T-helper 17 cell (primary cell): ENCODE results near the gene BAD. TPM values are rescaled to one million over a fixed set of nuclear protein-coding genes. Genes with fewer than 3 reads are reported as not detected.
"Not testable (repeated sequence)": the region's sequence is repeated elsewhere in the genome, so short reads cannot be mapped to it uniquely, and the experiment has no call there.

Experiments
- ATAC-seq: fragments of 150-1000 bp; cut with Tn5 transposase; 2 replicates; pipeline ENCODE4 v1.10.0; 2021; ENCODE audit warnings: mild to moderate bottlenecking, moderate library complexity
- DNase-seq, 3 donors: peaks; one replicate each; pipeline versions ENCODE4 v3.0.0 to v3.0.0-alpha.2; 2020 to 2021
- H3K9me3 ChIP-seq: one replicate; pipeline ENCODE4 v1.7.0; 2013; ENCODE audit warnings: low read length, mild to moderate bottlenecking; ENCODE audit not compliant: control insufficient read depth, poor library complexity, severe bottlenecking
- H3K27ac Mint-ChIP-seq: one replicate; pipeline ENCODE4 v1.8.0; 2022; ENCODE audit warnings: mild to moderate bottlenecking, moderate library complexity, mixed read lengths
- H3K27me3 Mint-ChIP-seq: one replicate; pipeline ENCODE4 v1.8.0; 2022; ENCODE audit warnings: mixed read lengths
- H3K36me3 Mint-ChIP-seq: one replicate; pipeline ENCODE4 v1.8.0; 2022; ENCODE audit warnings: low read depth, mixed read lengths
- H3K4me1 Mint-ChIP-seq: one replicate; pipeline ENCODE4 v1.8.0; 2022; ENCODE audit warnings: mild to moderate bottlenecking, mixed read lengths
- H3K4me3 Mint-ChIP-seq: one replicate; pipeline ENCODE4 v1.8.0; 2022; ENCODE audit warnings: mild to moderate bottlenecking, moderate library complexity, mixed read lengths
- total RNA-seq, 4 donors: library from RNA in 2 of 4; stranded (reverse) in 2 of 4; gene quantifications; one replicate each; pipeline ENCODE4 v1.2.3 and lab custom pipeline; 2022 to 2026

The BAD gene
- total RNA-seq, 2 donors from 2014 or later, result 46.3 to 47.0 TPM

- DNase-seq (no peak), ATAC-seq (no peak)
- Mint-ChIP-seq H3K36me3 (peaks cover 6% of the 10 kb centered on the region), H3K4me1 (peaks cover 29% of the 10 kb centered on the region), H3K27ac (no peak overlapping the region), H3K4me3 (no peak overlapping the region), H3K27me3 (no peaks in the 10 kb centered on the region)
- no peaks in the 10 kb centered on the region for H3K9me3 ChIP-seq
Observed at GRCh38 chr11:64320556-64320955, 36.1 kb upstream of the BAD start.

DNA sequence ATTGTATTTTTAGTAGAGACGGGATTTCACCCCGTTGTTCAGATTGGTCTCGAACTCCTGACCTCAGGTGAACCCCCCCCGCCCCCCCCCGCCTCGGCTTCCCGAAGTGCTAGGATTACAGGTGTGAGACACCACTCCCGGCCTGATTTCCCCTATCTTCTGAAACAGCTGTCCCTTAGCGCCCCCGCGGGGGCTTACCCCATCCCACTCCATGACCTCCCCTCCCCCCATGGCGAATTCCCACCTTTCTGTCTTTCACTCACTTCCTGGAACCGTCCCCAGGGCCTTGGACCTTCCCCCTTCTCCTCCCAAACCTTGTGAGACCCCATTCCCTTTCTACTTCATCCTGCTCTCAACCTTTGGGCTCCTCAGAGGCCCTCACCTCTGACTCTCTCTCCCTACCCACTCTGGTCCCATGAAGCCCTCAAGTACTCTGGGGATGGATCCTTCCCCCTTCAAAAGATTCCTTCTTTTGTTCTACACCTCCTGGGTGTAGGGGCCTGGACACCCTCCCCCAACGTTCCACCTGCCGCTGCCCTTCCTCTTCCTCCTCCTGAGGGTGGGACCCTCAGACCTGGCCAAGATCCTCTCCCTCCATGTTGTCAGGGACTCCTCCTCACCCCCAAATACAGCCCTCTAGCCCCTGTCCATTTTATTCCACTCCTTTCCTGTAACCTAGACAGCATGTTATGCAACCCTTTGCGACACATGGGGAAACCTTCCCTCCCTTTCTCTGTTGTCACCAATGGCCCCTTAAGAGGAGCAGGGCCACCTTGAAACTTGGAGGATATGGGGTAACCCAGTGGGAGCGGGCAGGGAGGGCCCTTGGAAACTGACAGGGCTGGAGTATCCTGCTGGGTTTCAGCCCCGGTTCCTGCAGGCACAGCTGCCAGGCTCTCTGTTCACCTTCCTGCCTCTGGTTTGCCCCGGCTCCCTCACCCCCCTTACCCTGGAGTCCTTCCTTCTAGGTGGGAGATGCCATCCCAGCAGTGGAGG, 34.6 kb upstream of the BAD start:
- no peaks in the 10 kb centered on the region for H3K27me3 Mint-ChIP-seq
- no peak for DNase-seq
- peak overlapping the region; percentile 98 for H3K27ac Mint-ChIP-seq
- H3K36me3 Mint-ChIP-seq, result peaks cover 6% of the 10 kb centered on the region
- H3K4me1 Mint-ChIP-seq, result peaks cover 29% of the 10 kb centered on the region
- H3K4me3 Mint-ChIP-seq, result peak overlapping the region; percentile 96
- no peaks in the 10 kb centered on the region for H3K9me3 ChIP-seq
- no peak for ATAC-seq

- Mint-ChIP-seq H3K36me3 (peaks cover 6% of the 10 kb centered on the region), H3K4me3 (peak within 1 kb of the TSS; percentile 96), H3K27me3 (no peaks in the 10 kb centered on the region), H3K27ac (peak within 1 kb of the TSS; percentile 98), H3K4me1 (peaks cover 30% of the 10 kb centered on the region)
- DNase-seq, result peak; percentile 92 to 95 (median 94)
- ATAC-seq, result peak; percentile 79
- no peaks in the 10 kb centered on the region for H3K9me3 ChIP-seq
Observed at GRCh38 chr11:64317961-64318765, 33.7 kb upstream of the BAD start, which contains the start of gene PRDX5. TSS of gene PRDX5 (plus strand) at chr11:64318121. CDS start at chr11:64318216, 95 bp downstream.

DNA sequence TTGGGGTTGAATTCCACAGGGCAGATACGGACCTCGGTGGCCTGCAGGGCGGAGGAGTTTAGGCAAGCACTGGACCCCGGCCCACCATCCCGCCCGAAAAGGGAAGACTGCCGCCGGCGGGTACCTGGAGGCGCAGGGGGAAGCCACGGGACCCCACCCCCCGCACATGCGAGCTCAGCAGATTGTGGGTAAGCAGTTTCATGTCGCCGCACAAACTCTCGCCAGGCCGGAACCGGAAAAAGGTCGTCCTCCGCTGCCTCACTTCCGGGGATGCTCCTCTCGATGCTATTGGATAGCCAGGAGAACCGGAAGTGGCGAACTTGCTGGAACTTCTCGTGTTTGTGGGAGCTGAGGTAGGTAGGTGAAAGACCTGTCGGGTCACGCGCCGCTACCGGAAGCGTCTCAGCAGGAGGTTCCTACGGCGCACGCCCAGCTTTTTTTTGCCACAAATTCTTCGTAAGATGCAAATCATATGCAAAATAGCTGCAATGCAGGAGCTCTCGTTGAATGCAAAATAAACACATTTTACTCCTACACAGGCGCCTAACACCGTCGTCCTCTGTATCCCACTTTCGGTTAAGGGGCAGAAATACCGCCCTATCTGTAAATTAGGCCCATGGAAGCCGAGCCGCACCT, 33.0 kb upstream of the BAD start, which contains the start of gene TRMT112:
TSS of gene TRMT112 (minus strand) at position 235 of the 636 bp plus-strand sequence. CDS start at position 202, 33 bp downstream.
- Mint-ChIP-seq H3K27me3 (no peaks in the 10 kb centered on the region), H3K4me1 (peaks cover 37% of the 10 kb centered on the region), H3K4me3 (peak within 1 kb of the TSS; percentile 96), H3K27ac (peak within 1 kb of the TSS; percentile 98), H3K36me3 (peaks cover 6% of the 10 kb centered on the region)
- DNase-seq (peak; percentile 86 to 90 (median 88)), ATAC-seq (peak; percentile 83)
- no peaks in the 10 kb centered on the region for H3K9me3 ChIP-seq

GRCh38 chr11:64316672-64317324, 32.3 kb upstream of the BAD start:
- H3K9me3 ChIP-seq, result no peaks in the 10 kb centered on the region
- no peaks in the 10 kb centered on the region for H3K27me3 Mint-ChIP-seq
- peak overlapping the region; percentile 96 for H3K4me3 Mint-ChIP-seq
- peak overlapping the region; percentile 98 for H3K27ac Mint-ChIP-seq
- peaks cover 38% of the 10 kb centered on the region for H3K4me1 Mint-ChIP-seq
- peaks cover 6% of the 10 kb centered on the region for H3K36me3 Mint-ChIP-seq
- ATAC-seq (peak; percentile 10), DNase-seq (peak in 1 of 3 donors; percentile 42)

DNA sequence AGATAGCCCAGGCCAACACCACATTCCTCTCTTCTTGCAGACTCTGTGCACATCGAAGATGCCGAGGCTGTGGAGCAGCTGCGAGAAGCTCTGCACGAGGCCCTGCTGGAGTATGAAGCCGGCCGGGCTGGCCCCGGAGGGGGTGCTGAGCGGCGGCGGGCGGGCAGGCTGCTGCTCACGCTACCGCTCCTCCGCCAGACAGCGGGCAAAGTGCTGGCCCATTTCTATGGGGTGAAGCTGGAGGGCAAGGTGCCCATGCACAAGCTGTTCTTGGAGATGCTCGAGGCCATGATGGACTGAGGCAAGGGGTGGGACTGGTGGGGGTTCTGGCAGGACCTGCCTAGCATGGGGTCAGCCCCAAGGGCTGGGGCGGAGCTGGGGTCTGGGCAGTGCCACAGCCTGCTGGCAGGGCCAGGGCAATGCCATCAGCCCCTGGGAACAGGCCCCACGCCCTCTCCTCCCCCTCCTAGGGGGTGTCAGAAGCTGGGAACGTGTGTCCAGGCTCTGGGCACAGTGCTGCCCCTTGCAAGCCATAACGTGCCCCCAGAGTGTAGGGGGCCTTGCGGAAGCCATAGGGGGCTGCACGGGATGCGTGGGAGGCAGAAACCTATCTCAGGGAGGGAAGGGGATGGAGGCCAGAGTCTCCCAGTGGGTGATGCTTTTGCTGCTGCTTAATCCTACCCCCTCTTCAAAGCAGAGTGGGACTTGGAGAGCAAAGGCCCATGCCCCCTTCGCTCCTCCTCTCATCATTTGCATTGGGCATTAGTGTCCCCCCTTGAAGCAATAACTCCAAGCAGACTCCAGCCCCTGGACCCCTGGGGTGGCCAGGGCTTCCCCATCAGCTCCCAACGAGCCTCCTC, 31.4 kb upstream of the BAD start:
- Mint-ChIP-seq H3K4me3 (peak overlapping the region; percentile 96), H3K4me1 (peaks cover 35% of the 10 kb centered on the region), H3K27ac (peak overlapping the region; percentile 98)
- not testable (repeated sequence) for H3K36me3 Mint-ChIP-seq, H3K9me3 ChIP-seq, ATAC-seq, DNase-seq, H3K27me3 Mint-ChIP-seq

DNA sequence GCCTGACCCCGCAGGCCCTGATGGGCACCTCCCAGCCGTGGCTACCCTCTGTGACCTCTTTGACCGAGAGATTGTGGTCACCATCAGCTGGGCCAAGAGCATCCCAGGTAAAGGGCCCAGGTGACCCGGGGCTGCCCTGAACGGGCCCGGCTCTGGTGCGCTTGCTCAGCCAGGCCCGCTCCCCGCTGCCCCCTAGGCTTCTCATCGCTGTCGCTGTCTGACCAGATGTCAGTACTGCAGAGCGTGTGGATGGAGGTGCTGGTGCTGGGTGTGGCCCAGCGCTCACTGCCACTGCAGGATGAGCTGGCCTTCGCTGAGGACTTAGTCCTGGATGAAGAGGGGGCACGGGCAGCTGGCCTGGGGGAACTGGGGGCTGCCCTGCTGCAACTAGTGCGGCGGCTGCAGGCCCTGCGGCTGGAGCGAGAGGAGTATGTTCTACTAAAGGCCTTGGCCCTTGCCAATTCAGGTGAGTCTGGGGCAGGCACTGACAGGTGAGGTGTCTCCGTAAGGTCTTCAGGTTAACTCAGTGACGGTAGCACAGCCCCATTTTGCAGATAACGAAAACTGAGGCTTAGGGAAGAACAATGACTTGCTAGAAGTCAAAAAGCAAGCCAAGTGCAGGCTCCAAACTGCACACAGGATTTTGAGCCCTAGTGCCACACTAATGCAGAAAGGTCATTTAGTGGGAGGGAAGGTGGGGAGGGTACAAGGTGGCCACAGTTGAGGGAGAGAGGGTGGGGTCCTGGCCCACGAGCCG, 30.5 kb upstream of the BAD start:
- Mint-ChIP-seq H3K36me3 (no peaks in the 10 kb centered on the region), H3K4me1 (peaks cover 34% of the 10 kb centered on the region), H3K27ac (peak overlapping the region; percentile 77), H3K4me3 (no peak overlapping the region), H3K27me3 (no peaks in the 10 kb centered on the region)
- H3K9me3 ChIP-seq, result no peaks in the 10 kb centered on the region
- ATAC-seq (no peak), DNase-seq (no peak)

DNA sequence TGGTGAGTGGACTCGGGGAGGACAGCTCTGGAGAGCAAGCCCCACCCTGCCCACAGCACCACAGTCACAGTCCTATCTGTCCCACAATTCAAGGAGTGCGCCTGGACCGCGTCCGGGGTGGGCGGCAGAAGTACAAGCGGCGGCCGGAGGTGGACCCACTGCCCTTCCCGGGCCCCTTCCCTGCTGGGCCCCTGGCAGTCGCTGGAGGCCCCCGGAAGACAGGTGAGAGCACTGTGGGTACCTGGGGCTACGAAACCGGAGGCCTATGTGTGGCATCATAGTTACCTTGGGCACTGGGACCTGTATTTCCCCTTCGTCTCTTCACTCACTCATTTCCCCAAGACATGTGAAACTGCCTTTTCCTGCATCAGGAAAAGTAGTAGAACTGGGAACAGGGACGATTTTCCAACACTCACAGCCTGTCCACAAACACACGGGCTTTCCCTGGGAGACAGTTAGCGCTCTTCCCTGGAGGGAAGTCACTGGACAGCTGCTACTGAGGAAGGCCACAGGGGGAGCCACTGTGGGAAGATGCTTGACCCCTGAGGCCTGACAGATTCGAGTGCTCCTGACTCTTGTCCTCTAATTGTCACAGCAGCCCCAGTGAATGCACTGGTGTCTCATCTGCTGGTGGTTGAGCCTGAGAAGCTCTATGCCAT, 29.8 kb upstream of the BAD start:
- DNase-seq (no peak), ATAC-seq (no peak)
- H3K4me1 Mint-ChIP-seq, result peaks cover 30% of the 10 kb centered on the region
- H3K27ac Mint-ChIP-seq, result peak overlapping the region; percentile 77
- H3K27me3 Mint-ChIP-seq, result no peaks in the 10 kb centered on the region
- H3K36me3 Mint-ChIP-seq, result no peaks in the 10 kb centered on the region
- H3K4me3 Mint-ChIP-seq, result no peak overlapping the region
- no peaks in the 10 kb centered on the region for H3K9me3 ChIP-seq

DNA sequence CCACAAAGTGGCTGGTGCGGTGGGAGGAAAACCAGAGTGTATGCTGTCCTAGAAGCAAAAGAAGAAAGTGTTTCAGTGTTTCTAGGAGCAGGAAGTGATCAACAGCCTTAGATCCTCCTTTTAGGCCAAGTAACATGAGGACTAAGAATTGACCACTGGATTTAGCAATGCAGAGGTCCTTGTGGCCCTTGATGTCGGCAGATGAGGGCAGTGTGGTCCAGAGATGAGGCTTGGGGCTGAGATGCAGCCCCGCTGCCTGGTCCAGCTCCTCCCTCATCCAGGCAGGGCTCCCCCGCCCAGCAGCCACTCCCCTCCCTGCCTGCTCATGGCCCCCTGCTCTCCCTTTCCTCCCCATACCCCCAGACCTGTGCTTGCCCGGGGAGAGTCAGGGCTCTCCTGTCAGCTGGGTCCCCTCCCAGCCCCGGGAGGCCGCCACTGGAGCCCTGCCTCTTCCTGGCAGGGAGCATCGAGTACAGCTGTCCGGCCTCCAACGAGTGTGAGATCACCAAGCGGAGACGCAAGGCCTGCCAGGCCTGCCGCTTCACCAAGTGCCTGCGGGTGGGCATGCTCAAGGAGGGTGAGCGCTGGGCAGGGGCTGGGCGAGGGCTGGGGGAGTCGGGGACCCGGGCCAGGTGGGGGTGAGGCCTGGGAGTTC, 29.2 kb upstream of the BAD start:
- H3K36me3 Mint-ChIP-seq, result no peaks in the 10 kb centered on the region
- H3K27ac Mint-ChIP-seq, result peak overlapping the region; percentile 81

GRCh38 chr11:64312947-64313346, 28.5 kb upstream of the BAD start:
- Mint-ChIP-seq H3K36me3 (no peaks in the 10 kb centered on the region), H3K4me3 (no peak overlapping the region), H3K4me1 (peaks cover 22% of the 10 kb centered on the region), H3K27ac (peak overlapping the region; percentile 81), H3K27me3 (no peaks in the 10 kb centered on the region)
- DNase-seq, result no peak
- H3K9me3 ChIP-seq, result no peaks in the 10 kb centered on the region
- ATAC-seq, result no peak

More for the DNA sequence above, 29.2 kb upstream of the BAD start:
- ATAC-seq, result no peak
- DNase-seq, result no peak
- Mint-ChIP-seq H3K4me1 (peaks cover 24% of the 10 kb centered on the region), H3K4me3 (no peak overlapping the region), H3K27me3 (no peaks in the 10 kb centered on the region)
- no peaks in the 10 kb centered on the region for H3K9me3 ChIP-seq
